T-helper 2 cell (primary cell): ENCODE measurements around the gene PATE2.

Experiments used
- DNase-seq, 5 experiments: peaks; one replicate each; pipeline versions ENCODE4 v3.0.0 to v3.0.0-alpha.2; 2012 to 2022
- total RNA-seq, 2 donors: gene quantifications; one replicate each; lab custom pipeline; 2026; lab: John Stamatoyannopoulos, UW

PATE2 gene
- 0 reads per million in 2 donors for total RNA-seq

DNA sequence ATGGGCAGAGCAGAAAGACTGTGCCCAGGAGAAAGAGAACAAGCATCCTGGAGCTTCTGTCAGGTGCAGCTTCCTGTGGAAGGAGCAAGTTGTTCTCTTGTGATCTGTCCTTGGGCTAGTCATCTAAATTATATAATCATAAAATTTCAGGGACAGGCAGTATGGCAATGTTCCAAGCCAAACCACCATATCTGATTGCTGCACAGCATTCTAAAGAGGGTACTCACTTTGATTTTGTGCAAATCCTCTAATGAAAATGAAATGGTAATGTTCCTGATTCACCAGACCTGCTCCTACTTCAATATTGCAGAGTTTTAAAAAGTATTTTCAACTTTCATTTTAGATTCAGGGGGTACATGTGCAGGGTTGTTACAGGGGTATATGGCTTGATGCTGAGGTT lies at the start of gene PATE2:
PATE2 (minus strand) TSS at position 101 of the 400 bp plus-strand sequence; CDS start at position 46, 55 bp downstream.
- DNase-seq: no peak

DNA sequence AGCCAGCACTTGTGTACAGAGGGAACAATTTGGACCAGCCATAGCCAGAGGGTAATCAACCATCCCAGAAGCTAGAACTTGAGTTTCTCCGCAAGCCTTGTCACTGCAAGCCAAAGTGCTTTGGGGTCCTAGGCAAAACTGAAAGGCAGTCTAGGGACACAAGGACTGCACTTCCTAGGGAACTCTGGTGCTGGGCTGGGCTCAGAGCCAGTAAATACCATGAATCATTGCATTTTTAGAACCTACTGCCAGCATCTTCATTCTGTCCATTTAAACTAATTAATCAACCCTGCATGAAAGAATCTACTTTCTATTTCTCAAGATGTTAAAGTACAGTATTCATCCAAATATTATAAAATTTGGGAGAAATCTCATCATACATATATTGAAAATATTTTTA lies 29.3 kb upstream of the PATE2 start:
- no peak for DNase-seq

DNA sequence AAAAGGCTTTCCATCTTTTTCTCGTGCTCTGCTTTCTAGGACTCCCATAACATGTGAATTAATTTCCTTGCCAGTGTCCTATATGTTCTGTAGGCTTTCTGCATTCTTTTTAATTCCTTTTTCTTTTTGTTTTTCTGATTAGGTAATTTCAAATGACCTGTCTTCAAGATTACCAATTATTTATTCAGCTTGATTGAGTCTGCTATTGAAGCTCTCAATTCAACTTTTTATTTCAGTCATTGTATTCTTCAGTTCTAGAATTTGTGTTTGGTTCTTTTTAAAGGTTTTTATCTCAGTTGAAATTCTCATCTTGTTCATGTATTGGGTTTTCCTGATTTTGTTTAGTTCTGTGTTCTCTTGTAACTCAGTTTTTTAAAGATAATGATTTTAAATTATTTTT lies 23.8 kb upstream of the PATE2 start:
- no peak for DNase-seq

DNA sequence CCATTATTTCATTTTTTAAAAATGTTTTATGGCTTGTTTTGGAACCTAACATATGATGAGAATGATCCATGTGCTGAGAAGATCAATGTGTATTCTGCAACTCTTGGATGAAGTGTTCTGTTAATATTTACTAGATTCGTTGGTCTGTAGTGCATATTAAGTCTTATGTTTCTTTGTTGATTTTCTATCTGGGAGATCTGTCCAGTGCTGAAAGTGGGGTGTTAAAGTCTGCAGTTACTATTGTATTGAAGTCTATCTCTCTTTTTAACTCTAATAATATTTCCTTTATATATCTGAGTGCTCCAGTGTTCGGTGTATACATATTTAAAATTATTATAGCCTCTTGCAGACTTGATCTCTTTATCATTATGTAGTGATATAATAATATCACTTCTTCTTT lies 21.2 kb upstream of the PATE2 start:
- no peak for DNase-seq

DNA sequence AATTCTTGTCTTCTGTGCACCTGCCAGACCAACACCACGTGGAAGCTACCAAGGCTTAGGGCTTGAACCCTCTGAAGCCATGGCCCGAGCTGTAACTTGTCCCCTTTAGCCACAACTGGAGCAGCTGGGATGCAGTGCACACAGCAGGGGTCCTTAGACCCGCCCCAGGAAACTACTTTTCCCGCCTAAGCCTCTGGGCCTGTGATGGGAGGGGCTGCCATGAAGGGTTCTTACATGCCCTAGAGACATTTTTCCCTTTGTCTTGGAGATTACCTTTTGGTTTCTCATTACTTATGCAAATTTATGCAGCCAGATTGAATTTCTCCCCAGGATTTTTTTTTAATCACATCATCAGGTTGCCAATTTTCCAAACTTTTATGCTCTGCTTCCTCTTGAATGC lies 19.0 kb upstream of the PATE2 start:
- no peak for DNase-seq

DNA sequence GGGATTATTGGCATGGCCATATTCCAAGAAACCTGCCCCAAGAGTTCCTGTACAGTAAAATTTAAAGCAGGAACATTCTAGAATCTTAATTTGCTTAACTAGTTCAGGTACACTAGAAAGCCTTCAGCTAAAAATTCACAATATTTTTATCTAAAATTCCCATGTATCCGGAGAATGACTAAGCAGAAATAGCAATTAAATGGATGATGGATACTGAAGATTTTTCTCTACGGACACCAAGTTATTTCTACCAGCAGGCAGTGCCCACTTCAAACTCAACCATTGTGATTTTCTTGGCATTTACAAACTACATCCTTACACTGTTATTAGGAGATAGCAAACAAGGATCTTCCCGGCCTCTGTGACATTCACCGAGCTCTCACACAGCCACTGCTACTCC lies 12.2 kb upstream of the PATE2 start:
- DNase-seq: no peak

DNA sequence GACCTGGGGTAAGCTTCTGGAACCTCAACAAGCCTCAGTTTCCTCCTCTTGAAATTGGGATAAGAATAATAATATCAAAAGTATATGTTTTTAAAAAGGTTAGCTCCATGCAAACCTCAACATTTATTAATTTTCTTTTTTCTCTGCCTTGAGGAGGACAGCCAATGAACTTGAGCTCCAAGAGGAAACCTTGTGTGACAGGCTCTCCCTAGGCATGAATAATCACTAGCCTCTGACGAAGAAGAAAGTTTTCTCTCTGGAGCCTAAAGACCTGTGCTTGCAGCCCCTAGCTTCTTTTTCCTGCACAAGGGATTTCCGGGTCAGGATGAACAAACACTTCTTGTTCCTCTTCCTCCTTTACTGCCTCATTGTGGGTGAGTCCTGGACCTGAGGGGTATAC lies 9.2 kb upstream of the PATE2 start, which contains the start of gene PATE3:
PATE3 (plus strand) TSS at position 301 of the 400 bp plus-strand sequence; CDS start at position 326, 25 bp downstream.
- no peak for DNase-seq

DNA sequence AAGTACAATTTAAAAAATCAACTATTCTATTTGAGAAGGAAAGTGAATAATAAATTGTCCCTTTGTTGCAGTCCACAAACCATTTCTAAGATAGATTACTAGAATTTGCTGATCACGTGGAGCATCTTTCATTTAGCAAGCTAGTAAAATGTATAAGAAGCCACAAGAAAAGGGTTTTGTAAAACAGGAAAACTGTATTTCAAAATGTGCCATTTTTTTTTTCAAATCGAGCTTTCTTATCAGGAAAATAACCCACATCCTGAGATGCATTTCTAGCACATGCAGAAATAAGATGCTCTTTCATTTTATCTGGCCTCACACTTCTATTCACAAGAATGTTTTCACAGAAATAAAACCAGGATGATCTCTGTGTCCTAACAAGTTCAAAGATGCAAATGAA lies 6.0 kb upstream of the PATE2 start:
- DNase-seq: peak in 1 of 5 experiments; percentile 31

DNA sequence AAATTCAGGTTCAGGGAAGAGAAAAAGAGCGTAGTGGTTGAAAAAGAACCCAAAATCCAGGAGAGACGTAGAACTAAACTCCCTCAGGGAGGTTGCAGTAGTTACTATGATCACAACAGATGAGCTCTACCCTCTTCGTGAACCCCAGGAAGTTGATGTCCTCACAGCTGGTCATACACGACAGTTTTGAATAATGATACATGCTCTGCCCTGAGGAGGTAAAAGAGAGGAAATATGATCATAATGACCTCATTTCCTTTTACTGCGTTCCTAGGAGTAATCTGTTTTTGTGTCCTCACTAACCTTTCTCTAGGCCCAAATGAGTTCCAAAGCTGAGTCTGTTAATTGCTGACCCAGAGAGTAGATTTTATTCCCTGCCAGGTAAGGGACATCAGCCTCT lies 1.3 kb downstream of the PATE2 start:
- DNase-seq: no peak

DNA sequence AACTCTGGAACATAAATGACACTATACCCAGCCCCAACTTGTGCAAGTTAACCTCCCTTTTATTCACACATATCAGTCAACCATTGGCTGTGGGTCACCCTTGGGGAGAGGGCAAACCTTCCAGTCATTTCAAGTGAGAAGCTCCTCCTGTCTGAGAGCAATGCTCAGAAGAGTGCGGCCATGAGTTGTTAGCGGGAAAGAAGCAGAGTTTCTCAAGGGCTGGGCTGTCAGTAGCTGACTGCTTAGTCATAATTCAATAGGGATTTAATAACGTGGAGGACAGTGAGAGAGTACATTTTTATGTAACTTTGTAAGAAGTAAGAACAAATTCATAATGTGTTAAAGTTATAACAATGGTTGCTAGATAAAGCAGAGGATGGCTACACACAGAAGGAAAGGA lies 5.1 kb downstream of the PATE2 start:
- DNase-seq: no peak

DNA sequence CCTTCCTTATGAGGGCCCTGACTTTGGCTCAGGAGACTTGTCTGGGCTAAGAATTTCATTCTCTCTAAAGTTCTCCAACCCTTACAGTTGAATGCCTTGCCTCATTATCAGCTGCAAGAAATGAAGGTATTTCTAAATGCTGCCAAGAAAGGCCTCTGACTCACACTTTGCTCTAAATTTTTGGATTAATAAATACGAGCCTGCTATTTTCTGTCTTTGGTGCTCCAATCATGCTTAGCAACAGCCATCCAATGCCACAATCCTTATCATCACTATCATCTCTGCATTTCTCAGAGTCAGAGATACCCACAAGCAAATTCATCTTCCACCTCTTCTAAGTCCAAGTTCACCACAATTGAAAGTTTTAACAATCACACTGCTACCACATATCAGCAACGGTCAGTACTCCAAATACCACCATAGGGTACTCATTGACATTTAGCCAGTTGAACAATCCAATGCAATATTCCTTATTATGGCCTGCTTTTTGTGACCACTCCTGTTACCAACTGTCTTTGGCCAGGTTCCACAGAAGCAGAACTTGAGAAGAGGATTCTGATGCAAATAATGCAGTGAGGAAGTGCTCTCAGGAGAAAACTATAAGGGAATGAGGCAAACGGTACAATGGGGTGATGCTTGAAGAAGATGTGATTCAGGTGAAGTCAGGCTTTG lies 5.7 kb downstream of the PATE2 start:
- no peak for DNase-seq

DNA sequence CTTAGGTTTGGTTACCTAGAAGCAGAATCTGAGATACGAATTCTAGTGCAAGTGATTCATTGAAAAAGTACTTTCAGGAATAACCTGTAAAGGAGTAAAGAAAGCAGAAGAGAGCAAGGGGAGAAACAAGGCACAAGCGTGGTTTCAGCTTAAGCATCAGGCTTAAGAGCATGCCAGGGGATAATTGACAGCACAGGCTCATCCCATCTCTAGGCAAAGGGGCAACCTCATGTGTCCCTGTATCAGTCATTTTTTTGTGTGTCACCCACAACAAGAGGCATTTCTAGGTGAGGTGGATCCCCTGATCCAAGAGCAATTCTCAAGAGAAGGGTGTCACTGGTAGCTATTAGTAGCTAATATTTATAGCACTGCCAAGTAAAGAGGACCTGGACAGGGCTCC lies 8.0 kb downstream of the PATE2 start:
- no peak for DNase-seq

DNA sequence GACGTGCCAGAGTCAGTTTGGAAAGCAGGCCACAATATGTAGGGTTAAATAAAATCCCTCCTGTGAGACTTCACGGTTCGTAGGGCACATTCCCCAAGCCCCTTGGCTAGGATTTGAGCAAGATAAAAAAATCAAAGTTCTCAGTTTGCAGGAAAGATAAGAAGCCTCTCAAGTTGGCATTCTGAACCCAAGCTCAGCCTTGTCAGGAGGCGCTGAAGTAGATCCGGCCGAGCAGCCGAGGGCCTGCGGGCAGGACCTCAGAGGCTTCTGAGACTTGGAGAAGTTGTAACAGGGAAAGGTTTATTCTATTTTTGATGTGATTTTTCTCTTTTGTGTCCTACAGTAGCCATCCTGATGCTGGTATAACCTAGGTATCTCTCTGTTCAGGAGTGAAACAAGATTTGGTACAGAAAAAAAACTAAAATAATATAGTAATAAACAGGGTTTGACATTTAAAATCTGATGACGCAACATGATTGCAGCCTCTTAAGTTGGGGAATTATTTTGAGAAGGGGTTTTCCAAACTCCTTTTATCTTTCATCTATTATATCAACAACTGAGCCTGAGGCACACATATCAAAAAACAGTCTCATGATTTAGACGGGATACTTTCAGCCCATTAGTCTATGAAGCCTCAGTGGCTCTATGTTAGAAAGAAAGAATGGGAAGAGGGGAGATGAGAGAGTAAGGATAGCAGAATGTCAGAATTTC lies 10.1 kb downstream of the PATE2 start:
- no peak for DNase-seq

DNA sequence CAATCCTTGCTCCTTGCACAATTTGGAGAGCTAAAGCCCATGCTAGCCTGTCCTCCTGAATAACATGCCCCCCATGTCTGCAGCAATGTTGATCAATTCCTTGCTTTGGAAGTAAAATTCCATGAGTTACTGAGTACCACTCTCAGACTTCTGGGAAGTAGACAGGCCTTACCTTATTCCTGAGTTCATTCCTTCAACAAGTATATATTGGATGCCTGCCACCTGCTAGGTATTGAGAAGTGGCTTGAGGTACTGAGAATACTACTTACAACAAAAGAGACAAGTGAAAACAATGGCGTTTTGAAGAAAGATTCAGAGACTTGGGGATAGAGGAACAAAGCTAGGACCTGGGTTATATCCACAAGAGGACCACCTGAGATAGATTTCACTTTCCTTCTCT lies 12.4 kb downstream of the PATE2 start:
- no peak for DNase-seq

DNA sequence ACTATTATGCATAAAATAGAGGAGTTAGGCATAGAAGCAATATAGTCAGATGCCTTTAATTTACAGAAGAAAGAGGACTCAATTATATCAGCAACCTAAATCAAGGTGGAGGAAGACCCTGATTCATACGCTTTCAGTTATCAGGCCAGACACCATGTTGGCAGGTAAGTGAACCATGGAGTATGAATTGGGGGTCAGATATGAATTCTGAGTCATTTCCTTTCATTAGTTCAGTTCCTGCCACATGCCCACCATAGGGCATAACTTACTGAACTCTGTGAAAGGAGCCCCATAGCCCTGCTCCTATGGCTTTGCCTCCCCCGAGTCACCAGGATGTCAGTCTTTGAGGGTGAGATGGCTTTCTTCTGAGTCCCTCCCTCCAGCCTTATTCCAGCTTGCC lies 15.1 kb downstream of the PATE2 start:
- no peak for DNase-seq

DNA sequence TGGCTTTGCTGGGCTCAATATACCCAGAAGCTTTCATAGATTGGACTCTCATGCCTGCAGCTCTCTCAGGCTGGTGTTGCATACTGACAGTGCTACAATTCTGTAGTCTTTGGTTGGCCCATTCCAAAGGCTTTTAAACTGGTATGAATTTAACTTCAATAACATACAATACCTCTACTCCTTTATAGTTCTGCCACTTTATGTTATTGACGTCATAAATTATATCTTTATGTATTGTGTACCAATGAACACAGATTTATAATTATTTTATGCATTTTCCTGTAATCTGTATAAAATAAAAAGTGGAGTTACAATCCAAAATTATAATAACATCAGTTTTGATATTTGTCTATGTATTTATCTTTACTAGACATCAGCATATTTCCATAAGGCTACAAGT lies 16.2 kb downstream of the PATE2 start:
- no peak for DNase-seq

DNA sequence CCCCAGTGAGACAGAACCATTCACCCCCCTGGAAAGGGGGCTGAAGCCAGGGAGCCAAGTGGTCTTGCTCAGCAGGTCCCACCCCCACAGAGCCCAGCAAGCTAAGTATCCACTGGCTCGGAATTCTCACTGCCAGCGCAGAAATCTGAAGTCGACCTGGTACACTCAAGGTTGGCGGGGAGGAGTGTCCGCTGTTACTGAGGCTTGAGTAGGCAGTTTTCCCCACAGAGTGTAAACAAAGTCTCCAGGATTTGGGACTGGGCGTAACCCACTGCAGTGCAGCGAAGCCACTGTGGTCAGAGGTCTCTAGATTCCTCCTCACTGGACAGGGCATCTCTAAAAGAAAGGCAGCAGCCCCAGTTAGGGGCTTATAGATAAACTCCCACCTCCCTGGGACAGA lies 22.6 kb downstream of the PATE2 start:
- no peak for DNase-seq

DNA sequence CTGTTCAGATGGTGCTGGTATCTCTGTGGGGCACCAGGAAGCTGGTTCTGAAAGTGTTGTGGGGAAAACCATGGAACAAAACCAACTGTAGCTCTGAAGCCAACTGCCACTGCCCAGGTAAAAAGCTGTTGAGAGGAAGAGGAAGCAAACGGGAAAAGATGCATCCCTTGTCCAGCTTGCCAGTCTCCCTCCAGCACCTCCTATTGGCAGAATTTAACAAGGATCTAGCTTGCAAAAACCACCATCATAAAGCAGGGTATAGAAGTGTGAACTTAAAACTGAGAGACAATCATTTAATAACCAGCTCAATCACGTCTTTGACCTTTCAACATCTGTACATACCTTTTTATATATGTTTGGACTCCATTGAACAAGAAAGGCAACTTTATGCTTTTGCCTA lies 28.0 kb downstream of the PATE2 start:
- no peak for DNase-seq

DNA sequence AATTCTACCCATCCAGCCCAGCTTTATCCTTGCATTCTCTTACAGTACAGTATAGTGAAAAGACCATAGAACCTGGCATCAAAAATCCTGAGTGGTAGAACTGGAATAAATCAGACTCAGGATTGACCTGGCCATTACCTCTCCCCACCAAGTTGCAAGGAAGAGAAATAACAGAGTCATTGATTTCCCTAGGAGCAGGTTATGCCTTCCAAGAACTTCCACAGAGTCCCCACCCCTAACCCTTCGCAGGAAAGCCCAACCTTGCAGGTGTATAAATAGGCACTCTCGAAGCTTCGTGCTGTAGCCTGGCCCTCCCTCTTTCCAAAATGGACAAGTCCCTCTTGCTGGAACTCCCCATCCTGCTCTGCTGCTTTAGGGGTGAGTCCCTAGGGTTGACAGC lies 32.6 kb downstream of the PATE2 start, which contains the start of gene PATE1:
PATE1 (plus strand) TSS at position 301 of the 400 bp plus-strand sequence; CDS start at position 327, 26 bp downstream.
- DNase-seq: no peak

DNA sequence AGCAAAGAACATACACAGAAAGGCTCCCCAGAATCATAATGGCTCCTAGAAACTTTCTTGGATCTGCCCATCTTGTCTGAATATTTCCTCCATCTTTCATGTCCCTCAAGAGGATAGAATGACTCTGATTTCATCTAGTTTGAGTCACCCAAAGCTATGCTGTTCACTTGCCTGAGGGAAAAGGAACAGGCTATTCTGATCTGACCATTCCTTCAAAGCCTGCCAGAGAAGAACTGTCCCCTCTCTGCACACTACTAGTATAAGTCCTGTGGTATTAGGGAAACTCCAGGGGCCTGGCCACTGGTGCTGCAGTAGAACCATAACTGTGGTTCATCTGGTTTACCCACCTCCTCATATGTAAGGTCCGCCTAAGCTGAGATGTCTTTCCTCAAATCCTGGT lies 34.9 kb downstream of the PATE2 start:
- no peak for DNase-seq

DNA sequence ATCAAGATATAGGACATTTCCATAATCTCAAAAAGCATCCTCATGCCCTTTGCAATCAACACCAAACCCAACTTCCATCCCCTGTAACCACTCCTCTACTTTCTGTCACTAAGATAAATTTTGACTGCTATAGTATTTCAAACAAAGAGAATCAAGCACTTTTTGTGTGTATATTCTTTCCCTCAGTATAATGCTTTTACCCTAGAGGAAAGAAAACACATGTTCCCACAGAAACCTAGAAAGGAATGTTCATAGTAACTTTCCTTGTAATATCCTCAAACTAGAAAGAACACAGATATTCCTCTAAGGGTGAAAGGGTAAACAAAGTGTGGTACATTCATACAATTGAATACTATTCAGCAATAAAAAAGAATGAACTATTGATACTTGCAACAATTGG lies 38.0 kb downstream of the PATE2 start:
- DNase-seq: no peak

DNA sequence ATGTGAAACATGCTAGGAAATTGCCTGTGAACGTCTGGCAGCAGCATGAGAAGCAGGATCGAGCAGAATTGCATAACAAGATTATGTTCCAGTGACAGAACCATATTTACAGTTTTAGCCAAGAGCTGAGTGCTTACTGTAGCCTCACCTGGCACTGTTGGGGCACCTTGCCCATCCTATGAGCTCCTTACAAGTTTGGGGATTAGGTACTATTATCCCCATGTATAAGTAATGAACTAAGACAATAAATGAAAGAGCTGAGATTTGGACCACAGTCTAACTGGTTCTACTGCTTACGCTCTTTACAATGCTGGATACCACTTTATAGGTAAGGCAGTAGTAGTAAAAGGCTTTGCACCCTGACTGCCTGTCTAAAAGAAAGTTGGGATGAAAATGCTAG lies 49.7 kb downstream of the PATE2 start:
- no peak for DNase-seq
